Neural progenitor cell (in vitro differentiated cells): Measurements from ENCODE around the gene ATG9B.

Experiments
- CTCF ChIP-seq: fragments of 200-600 bp; sonication (generic); IDR thresholded peaks from 2 replicates; pipeline ENCODE4 v1.5.1; 2017; ENCODE audit warnings: antibody characterized with exemption, mild to moderate bottlenecking
- EZH2phosphoT487 ChIP-seq: fragments of 200-600 bp; sonication (generic); IDR thresholded peaks from 2 replicates; pipeline ENCODE4 v1.6.1; 2017; ENCODE audit warnings: antibody characterized with exemption

DNA sequence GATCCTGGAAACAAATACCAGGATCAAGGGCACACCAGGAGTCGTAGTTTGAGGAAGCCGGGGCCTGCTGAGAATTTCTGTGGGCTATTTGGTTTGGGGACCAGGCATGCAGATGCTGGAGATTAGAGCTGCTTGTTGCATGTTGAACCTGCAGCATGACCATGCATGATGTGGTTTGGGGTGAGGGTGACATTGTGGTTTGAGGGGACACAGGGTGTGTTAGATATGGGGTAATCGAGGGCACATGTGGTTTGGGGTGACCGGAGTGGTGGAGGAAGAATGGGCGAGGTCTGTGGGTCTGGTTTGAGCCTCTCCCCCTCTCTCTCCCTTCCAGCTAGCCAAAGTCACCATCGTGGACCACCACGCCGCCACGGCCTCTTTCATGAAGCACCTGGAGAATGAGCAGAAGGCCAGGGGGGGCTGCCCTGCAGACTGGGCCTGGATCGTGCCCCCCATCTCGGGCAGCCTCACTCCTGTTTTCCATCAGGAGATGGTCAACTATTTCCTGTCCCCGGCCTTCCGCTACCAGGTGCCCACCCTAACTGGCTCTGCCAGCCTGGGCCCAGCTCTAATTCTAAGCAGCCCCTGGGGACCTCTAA is 23.3 kb downstream of the ATG9B start:
- TF ChIP-seq CTCF (no peak), EZH2phosphoT487 (no peak)
